OCI-LY3 (cell line): ENCODE data around the gene FAM163B.

ENCODE experiments used
- H2AFZ ChIP-seq: fragments of 200-600, 300-600 bp; shearing (Covaris generic); 2 replicates; pipeline ENCODE4 v1.6.0; 2014; ENCODE audit warnings: antibody characterized with exemption, low read depth, low read length
- H3K27ac ChIP-seq: fragments of 200-600, 300-600 bp; sonication (generic); 2 replicates; pipeline ENCODE4 v1.5.1; 2014; ENCODE audit warnings: mild to moderate bottlenecking, low read length, moderate library complexity, mixed read lengths
- H3K27me3 ChIP-seq: fragments of 200-600, 300-600 bp; sonication (generic); 2 replicates; pipeline ENCODE4 v1.6.1; 2014; ENCODE audit warnings: low read depth, low read length, mixed read lengths
- H3K36me3 ChIP-seq: fragments of 200-600, 300-600 bp; sonication (generic); replicated peaks from 2 replicates; pipeline ENCODE3; 2014; ENCODE audit warnings: low read depth, low read length, mixed read lengths
- H3K4me1 ChIP-seq: fragments of 300-600, 200-600 bp; sonication (generic); 2 replicates; pipeline ENCODE4 v1.6.1; 2014; ENCODE audit warnings: low read length, mixed read lengths
- H3K4me2 ChIP-seq: fragments of 200-600, 300-600 bp; sonication (generic); 2 replicates; pipeline ENCODE4 v1.6.1; 2014; ENCODE audit warnings: low read length, mixed read lengths
- H3K4me3 ChIP-seq: fragments of 300-600, 200-600 bp; sonication (generic); 2 replicates; pipeline ENCODE4 v1.5.1; 2014; ENCODE audit warnings: antibody characterized with exemption, mild to moderate bottlenecking, low read length, moderate library complexity
- H3K79me2 ChIP-seq: fragments of 300-600, 200-600 bp; shearing (Covaris generic); 2 replicates; pipeline ENCODE4 v1.6.1; 2014; ENCODE audit warnings: mild to moderate bottlenecking, low read length, mixed read lengths
- H3K9ac ChIP-seq: fragments of 300-600, 200-600 bp; shearing (Covaris generic); 2 replicates; pipeline ENCODE4 v1.6.0; 2014; ENCODE audit warnings: mild to moderate bottlenecking, low read length, moderate library complexity
- H3K9me3 ChIP-seq: fragments of 200-600, 300-600 bp; shearing (Covaris generic); 2 replicates; pipeline ENCODE4 v1.6.1; 2014; ENCODE audit warnings: low read length, mixed read lengths; ENCODE audit not compliant: insufficient read depth
- H4K20me1 ChIP-seq: fragments of 200-600, 300-600 bp; sonication (generic); 2 replicates; pipeline ENCODE4 v1.6.1; 2016; ENCODE audit warnings: low read length, mixed read lengths; ENCODE audit not compliant: insufficient read depth
- CTCF ChIP-seq: fragments of 200-600, 300-600 bp; sonication (generic); IDR thresholded peaks from 2 replicates; pipeline ENCODE4 v1.5.1; 2014; ENCODE audit warnings: antibody characterized with exemption, low read length, low read depth
- EZH2phosphoT487 ChIP-seq: fragments of 200-600 bp; shearing (Covaris generic); IDR thresholded peaks from 2 replicates; pipeline ENCODE4 v1.6.1; 2018; ENCODE audit warnings: antibody characterized with exemption, mixed run types, low read depth

FAM163B gene

GRCh38 chr9:133647765-133648469 lies 38.7 kb upstream of the FAM163B start:
- Histone ChIP-seq H3K4me1 (no peaks in the 10 kb centered on the region), H2AFZ (no peak overlapping the region), H3K9ac (no peak overlapping the region), H3K4me2 (no peak overlapping the region), H4K20me1 (no peaks in the 10 kb centered on the region), H3K27me3 (peaks cover 15% of the 10 kb centered on the region; the same call in 1 of the 2 replicates), H3K27ac (no peak overlapping the region), H3K79me2 (no peaks in the 10 kb centered on the region), H3K36me3 (no peaks in the 10 kb centered on the region), H3K4me3 (no peak overlapping the region), H3K9me3 (no peaks in the 10 kb centered on the region)
- TF ChIP-seq EZH2phosphoT487 (no peak), CTCF (no peak)

GRCh38 chr9:133647148-133647547 lies 38.0 kb upstream of the FAM163B start:
- H3K4me1 ChIP-seq, result no peaks in the 10 kb centered on the region
- H3K36me3 ChIP-seq, result no peaks in the 10 kb centered on the region
- H4K20me1 ChIP-seq, result no peaks in the 10 kb centered on the region
- peaks cover 15% of the 10 kb centered on the region; the same call in 1 of the 2 replicates for H3K27me3 ChIP-seq
- no peak overlapping the region for H3K4me3 ChIP-seq
- no peak overlapping the region for H3K9ac ChIP-seq
- H3K27ac ChIP-seq, result no peak overlapping the region
- no peaks in the 10 kb centered on the region for H3K9me3 ChIP-seq
- H2AFZ ChIP-seq, result no peak overlapping the region
- no peaks in the 10 kb centered on the region for H3K79me2 ChIP-seq
- H3K4me2 ChIP-seq, result no peak overlapping the region
- TF ChIP-seq EZH2phosphoT487 (no peak), CTCF (no peak)

- TF ChIP-seq CTCF, result no peak
- no peak for TF ChIP-seq EZH2phosphoT487
- peaks cover 7% of the 10 kb centered on the region; the same call in 1 of the 2 replicates for H3K27me3 ChIP-seq
- no peak overlapping the region for H3K4me3 ChIP-seq
Observed at GRCh38 chr9:133645021-133645765, 36.0 kb upstream of the FAM163B start.

GRCh38 chr9:133643978-133644760 lies 35.0 kb upstream of the FAM163B start:
- Histone ChIP-seq H3K4me3 (no peak overlapping the region), H3K36me3 (no peaks in the 10 kb centered on the region), H3K79me2 (no peaks in the 10 kb centered on the region), H3K4me2 (no peak overlapping the region), H4K20me1 (no peaks in the 10 kb centered on the region), H3K9ac (no peak overlapping the region), H3K4me1 (no peaks in the 10 kb centered on the region), H3K9me3 (no peaks in the 10 kb centered on the region), H3K27me3 (peaks cover 15% of the 10 kb centered on the region; the same call in 1 of the 2 replicates), H3K27ac (no peak overlapping the region), H2AFZ (no peak overlapping the region)
- TF ChIP-seq EZH2phosphoT487 (no peak), CTCF (no peak)

More at GRCh38 chr9:133645021-133645765, 36.0 kb upstream of the FAM163B start:
- no peak overlapping the region for H3K4me2 ChIP-seq
- no peaks in the 10 kb centered on the region for H3K4me1 ChIP-seq
- H2AFZ ChIP-seq, result no peak overlapping the region
- H3K27ac ChIP-seq, result no peak overlapping the region
- H3K79me2 ChIP-seq, result no peaks in the 10 kb centered on the region
- no peaks in the 10 kb centered on the region for H3K9me3 ChIP-seq
- H4K20me1 ChIP-seq, result no peaks in the 10 kb centered on the region
- no peaks in the 10 kb centered on the region for H3K36me3 ChIP-seq
- H3K9ac ChIP-seq, result no peak overlapping the region
